HEK293T (cell line): ENCODE measurements around the gene TRIM39.
A peak's percentile ranks its signal among the peaks of the same experiment; 100 is the strongest.

Source experiments
- ARNT ChIP-seq: fragments of 450-650 bp; IDR thresholded peaks from 2 replicates; pipeline ENCODE4 v1.6.1; 2017; ENCODE audit warnings: mild to moderate bottlenecking
- BHLHE40 ChIP-seq: fragments of 450-650 bp; IDR thresholded peaks from 2 replicates; pipeline ENCODE4 v1.6.1; 2016; ENCODE audit warnings: mild to moderate bottlenecking, moderate library complexity, borderline replicate concordance
- CTBP1 ChIP-seq: fragments of 450-650 bp; IDR thresholded peaks from 2 replicates; pipeline ENCODE4 v1.6.1; 2016; ENCODE audit warnings: borderline replicate concordance
- FOXA1 ChIP-seq: fragments of 450-650 bp; IDR thresholded peaks from 2 replicates; pipeline ENCODE4 v1.6.1; 2016; ENCODE audit warnings: mild to moderate bottlenecking
- FOXK2 ChIP-seq: fragments of 450-650 bp; IDR thresholded peaks from 2 replicates; pipeline ENCODE4 v1.6.1; 2016; ENCODE audit warnings: mild to moderate bottlenecking
- FOXM1 ChIP-seq: fragments of 450-650 bp; IDR thresholded peaks from 2 replicates; pipeline ENCODE4 v1.6.1; 2017; ENCODE audit warnings: mild to moderate bottlenecking, borderline replicate concordance
- L3MBTL2 ChIP-seq: fragments of 450-650 bp; conservative IDR thresholded peaks from 2 replicates; pipeline ENCODE4 v1.6.1; 2016; ENCODE audit warnings: mild to moderate bottlenecking
- LEF1 ChIP-seq: fragments of 450-650 bp; IDR thresholded peaks from 2 replicates; pipeline ENCODE4 v1.6.1; 2017; ENCODE audit warnings: mild to moderate bottlenecking, borderline replicate concordance
- NFRKB ChIP-seq: fragments of 450-650 bp; IDR thresholded peaks from 2 replicates; pipeline ENCODE4 v1.6.1; 2016; ENCODE audit warnings: mild to moderate bottlenecking, moderate library complexity
- SP1 ChIP-seq: fragments of 450-650 bp; IDR thresholded peaks from 2 replicates; pipeline ENCODE4 v1.6.1; 2017
- SUZ12 ChIP-seq: fragments of 450-650 bp; IDR thresholded peaks from 2 replicates; pipeline ENCODE4 v1.6.1; 2016; ENCODE audit warnings: mild to moderate bottlenecking
- TARDBP ChIP-seq: fragments of 450-650 bp; IDR thresholded peaks from 2 replicates; pipeline ENCODE4 v1.6.1; 2016
- ZNF384 ChIP-seq: fragments of 450-650 bp; IDR thresholded peaks from 2 replicates; pipeline ENCODE4 v1.6.1; 2016

GRCh38 chr6:30326526-30327231, at the start of gene TRIM39:
- TF ChIP-seq TARDBP (no peak), FOXK2 (no peak), FOXA1 (no peak), FOXM1 (no peak), SP1 (no peak), ARNT (0 out of 2 replicates have a peak, but pooled peaks have one; percentile 29), NFRKB (no peak), BHLHE40 (no peak), L3MBTL2 (no peak), LEF1 (peak; percentile 65; the same call in 1 of the 2 replicates), CTBP1 (no peak), ZNF384 (no peak), SUZ12 (no peak)
